HepG2 (cell line): ENCODE results near the gene C22orf15. TPM values are rescaled to one million over a fixed set of nuclear protein-coding genes. Genes with fewer than 3 reads are reported as not detected.

Experiments used
- CHD2 ChIP-seq: IDR thresholded peaks from 2 replicates; pipeline ENCODE4 v1.6.1; 2011; ENCODE audit warnings: low read depth, low read length, improper control_type of control experiment
- HNRNPL ChIP-seq: fragments of 200-400 bp; formaldehyde crosslinking; IDR thresholded peaks from 2 replicates; pipeline ENCODE4 v1.6.1; 2017; ENCODE audit warnings: mild to moderate bottlenecking, low read depth, low read length
- HNRNPLL ChIP-seq: fragments of 200-400 bp; formaldehyde crosslinking; IDR thresholded peaks from 2 replicates; pipeline ENCODE4 v1.6.1; 2017; ENCODE audit warnings: mild to moderate bottlenecking, low read depth, low read length; ENCODE audit not compliant: poor library complexity, severe bottlenecking
- KDM5B ChIP-seq: sonication (generic); formaldehyde crosslinking; IDR thresholded peaks from 2 replicates; pipeline ENCODE4 v1.4.0; 2020; ENCODE audit warnings: missing genetic modification reagents, mild to moderate bottlenecking, borderline replicate concordance
- MXI1 ChIP-seq: IDR thresholded peaks from 3 replicates; pipeline ENCODE4 v1.6.1; 2012; ENCODE audit warnings: low read depth, low read length, inconsistent platforms, borderline replicate concordance
- RAD21 ChIP-seq: fragments of 450-650 bp; formaldehyde crosslinking; IDR thresholded peaks from 2 replicates; pipeline ENCODE4 v1.5.0; 2020; ENCODE audit warnings: mild to moderate bottlenecking
- SRSF1 ChIP-seq: fragments of 200-400 bp; formaldehyde crosslinking; optimal IDR thresholded peaks from 2 replicates; pipeline ENCODE3; 2017; ENCODE audit warnings: mild to moderate bottlenecking, low read depth, low read length, moderate library complexity
- TAF1 ChIP-seq: sonication (generic); formaldehyde crosslinking; IDR thresholded peaks from 2 replicates; pipeline ENCODE4 v1.4.0; 2020; ENCODE audit warnings: missing genetic modification reagents
- TCF7 ChIP-seq: sonication (generic); IDR thresholded peaks from 2 replicates; pipeline ENCODE4 v1.6.1; 2016; ENCODE audit warnings: antibody characterized with exemption, low read depth
- YEATS4 ChIP-seq: sonication (generic); formaldehyde crosslinking; IDR thresholded peaks from 2 replicates; pipeline ENCODE4 v1.4.0; 2020; ENCODE audit warnings: missing genetic modification reagents, borderline replicate concordance
- ZNF333 ChIP-seq: sonication (generic); formaldehyde crosslinking; IDR thresholded peaks from 2 replicates; pipeline ENCODE4 v1.4.0; 2020; ENCODE audit warnings: mild to moderate bottlenecking, missing genetic modification reagents, borderline replicate concordance
- ZNF430 ChIP-seq: sonication (generic); formaldehyde crosslinking; IDR thresholded peaks from 2 replicates; pipeline ENCODE4 v1.9.0; 2021; ENCODE audit warnings: mild to moderate bottlenecking, missing genetic modification reagents
- ZNF546 ChIP-seq: sonication (generic); formaldehyde crosslinking; conservative IDR thresholded peaks from 2 replicates; pipeline ENCODE4 v1.8.1; 2023; ENCODE audit warnings: mild to moderate bottlenecking, missing genetic modification reagents
- ZNF563 ChIP-seq: sonication (generic); formaldehyde crosslinking; IDR thresholded peaks from 2 replicates; pipeline ENCODE4 v1.8.0; 2022; ENCODE audit warnings: mild to moderate bottlenecking, moderate library complexity, missing genetic modification reagents
- ZNF740 ChIP-seq: sonication (generic); formaldehyde crosslinking; IDR thresholded peaks from 2 replicates; pipeline ENCODE4 v1.4.0; 2020; ENCODE audit warnings: missing genetic modification reagents
- ZNF792 ChIP-seq: IDR thresholded peaks from 2 replicates; pipeline ENCODE4 v1.6.1; 2016
- polyA plus RNA-seq, 8 experiments: library from polyadenylated mRNA; depleted of rRNA in 3 of 8; stranded (reverse) in 7 of 8; unstranded in 1 of 8; fragments of >200 nt; fragmentation: Illumina TruSeq in 4 of 8; extraction: Trizol in 4 of 8; gene quantifications; 2 replicates each; pipeline versions ENCODE4 v1.2.1 to v1.2.3, GENCODE V29; 2011 to 2016; ENCODE audit warnings: low read depth in 4 of 8, missing spikeins in 1 of 8, mixed read lengths in 1 of 8; ENCODE audit not compliant: insufficient read depth in 1 of 8
- total RNA-seq, 5 experiments: library from RNA; depleted of rRNA; stranded (reverse); fragments of >200 nt; fragmentation: Illumina TruSeq; extraction: Trizol; gene quantifications; 2 replicates each; pipeline ENCODE4 v1.2.3, GENCODE V29; 2016; ENCODE audit warnings: low read depth in 1 of 5
- TF ChIP-seq, protein P1 (sequence below): sonication (generic); formaldehyde crosslinking; IDR thresholded peaks from 2 replicates; pipeline ENCODE4 v1.8.1; 2023; ENCODE audit warnings: mild to moderate bottlenecking, inconsistent platforms, moderate library complexity, missing genetic modification reagents, borderline replicate concordance
- TF ChIP-seq, protein P2 (sequence below): sonication (generic); formaldehyde crosslinking; IDR thresholded peaks from 2 replicates; pipeline ENCODE4 v1.4.0; 2020; ENCODE audit warnings: missing genetic modification reagents
- TF ChIP-seq, protein P3 (sequence below): fragments of 450-650 bp; IDR thresholded peaks from 2 replicates; pipeline ENCODE4 v1.6.1; 2017; ENCODE audit warnings: mild to moderate bottlenecking
- TF ChIP-seq, protein P4 (sequence below): sonication (generic); formaldehyde crosslinking; IDR thresholded peaks from 2 replicates; pipeline ENCODE4 v1.4.0; 2020; ENCODE audit warnings: missing genetic modification reagents

Gene C22orf15
- total and polyA plus RNA-seq, 2 of the 13 experiments (the other 11 are each of a cell fraction or from before 2014, with no cell fraction given) = not detected

DNA sequence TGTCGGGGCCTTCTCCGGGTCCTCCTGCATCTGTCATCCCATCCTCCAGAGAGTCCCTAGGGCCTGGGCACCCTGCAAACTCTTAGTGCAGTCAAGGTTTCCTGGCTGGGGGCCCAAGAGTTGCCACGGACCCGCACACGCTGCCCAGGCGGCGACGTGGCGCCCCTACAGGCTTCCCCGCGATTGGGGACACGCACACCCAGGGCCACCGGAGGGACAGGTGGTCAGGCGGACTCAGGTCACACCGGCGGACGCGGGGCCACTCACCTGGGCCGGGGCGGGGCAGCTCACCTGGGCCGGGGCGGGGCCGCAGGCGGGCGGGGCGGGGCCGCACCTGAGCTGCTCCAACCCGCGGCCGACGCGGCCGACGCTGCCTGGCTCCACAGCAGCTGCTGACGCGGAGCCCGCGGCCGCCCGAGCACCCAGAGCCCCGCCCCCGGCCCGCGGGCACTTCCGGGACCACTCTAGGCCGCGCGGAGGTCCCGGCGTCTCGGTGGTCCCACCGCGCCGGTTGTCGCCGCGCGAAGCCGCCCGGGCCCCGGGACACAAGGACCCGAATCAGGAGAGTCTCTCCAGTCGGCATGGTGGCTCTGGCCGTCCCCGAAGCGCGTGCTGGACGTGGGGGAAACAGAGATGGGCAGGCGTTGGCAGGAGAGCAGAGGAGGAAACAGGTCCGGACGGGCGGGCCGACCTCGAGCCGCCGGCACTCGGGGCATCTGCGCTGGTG is 11.9 kb upstream of the C22orf15 start, which contains the start of gene ZNF70 (continued):
- TF ChIP-seq SRSF1 = peak; percentile 58
- TF ChIP-seq ZNF740 (CRISPR knock-in tag) = no peak
- TF ChIP-seq RAD21 (CRISPR knock-in tag) = peak; percentile 29; the same call in 1 of the 2 replicates
- peak; percentile 85 for TF ChIP-seq YEATS4 (CRISPR knock-in tag)
- TF ChIP-seq, protein P1, sequence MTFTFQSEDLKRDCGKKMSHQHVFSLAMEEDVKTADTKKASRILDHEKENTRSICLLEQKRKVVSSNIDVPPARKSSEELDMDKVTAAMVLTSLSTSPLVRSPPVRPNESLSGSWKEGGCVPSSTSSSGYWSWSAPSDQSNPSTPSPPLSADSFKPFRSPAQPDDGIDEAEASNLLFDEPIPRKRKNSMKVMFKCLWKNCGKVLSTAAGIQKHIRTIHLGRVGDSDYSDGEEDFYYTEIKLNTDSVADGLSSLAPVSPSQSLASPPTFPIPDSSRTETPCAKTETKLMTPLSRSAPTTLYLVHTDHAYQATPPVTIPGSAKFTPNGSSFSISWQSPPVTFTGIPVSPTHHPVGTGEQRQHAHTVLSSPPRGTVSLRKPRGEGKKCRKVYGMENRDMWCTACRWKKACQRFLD (CRISPR knock-in tag) = peak; percentile 54; the same call in 1 of the 2 replicates
- TF ChIP-seq ZNF430 (CRISPR knock-in tag) = 0 out of 2 replicates have a peak, but pooled peaks have one; percentile 17
- no peak for TF ChIP-seq TCF7
- TF ChIP-seq ZNF563 = peak; percentile 55; the same call in 1 of the 2 replicates
- TF ChIP-seq, protein P2, sequence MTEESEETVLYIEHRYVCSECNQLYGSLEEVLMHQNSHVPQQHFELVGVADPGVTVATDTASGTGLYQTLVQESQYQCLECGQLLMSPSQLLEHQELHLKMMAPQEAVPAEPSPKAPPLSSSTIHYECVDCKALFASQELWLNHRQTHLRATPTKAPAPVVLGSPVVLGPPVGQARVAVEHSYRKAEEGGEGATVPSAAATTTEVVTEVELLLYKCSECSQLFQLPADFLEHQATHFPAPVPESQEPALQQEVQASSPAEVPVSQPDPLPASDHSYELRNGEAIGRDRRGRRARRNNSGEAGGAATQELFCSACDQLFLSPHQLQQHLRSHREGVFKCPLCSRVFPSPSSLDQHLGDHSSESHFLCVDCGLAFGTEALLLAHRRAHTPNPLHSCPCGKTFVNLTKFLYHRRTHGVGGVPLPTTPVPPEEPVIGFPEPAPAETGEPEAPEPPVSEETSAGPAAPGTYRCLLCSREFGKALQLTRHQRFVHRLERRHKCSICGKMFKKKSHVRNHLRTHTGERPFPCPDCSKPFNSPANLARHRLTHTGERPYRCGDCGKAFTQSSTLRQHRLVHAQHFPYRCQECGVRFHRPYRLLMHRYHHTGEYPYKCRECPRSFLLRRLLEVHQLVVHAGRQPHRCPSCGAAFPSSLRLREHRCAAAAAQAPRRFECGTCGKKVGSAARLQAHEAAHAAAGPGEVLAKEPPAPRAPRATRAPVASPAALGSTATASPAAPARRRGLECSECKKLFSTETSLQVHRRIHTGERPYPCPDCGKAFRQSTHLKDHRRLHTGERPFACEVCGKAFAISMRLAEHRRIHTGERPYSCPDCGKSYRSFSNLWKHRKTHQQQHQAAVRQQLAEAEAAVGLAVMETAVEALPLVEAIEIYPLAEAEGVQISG = peak; percentile 99
- TF ChIP-seq ZNF546 (CRISPR knock-in tag) = peak; percentile 78; the same call in 1 of the 2 replicates
- peak; percentile 59 for TF ChIP-seq TAF1 (CRISPR knock-in tag)
- no peak for TF ChIP-seq ZNF333
- TF ChIP-seq, protein P3, sequence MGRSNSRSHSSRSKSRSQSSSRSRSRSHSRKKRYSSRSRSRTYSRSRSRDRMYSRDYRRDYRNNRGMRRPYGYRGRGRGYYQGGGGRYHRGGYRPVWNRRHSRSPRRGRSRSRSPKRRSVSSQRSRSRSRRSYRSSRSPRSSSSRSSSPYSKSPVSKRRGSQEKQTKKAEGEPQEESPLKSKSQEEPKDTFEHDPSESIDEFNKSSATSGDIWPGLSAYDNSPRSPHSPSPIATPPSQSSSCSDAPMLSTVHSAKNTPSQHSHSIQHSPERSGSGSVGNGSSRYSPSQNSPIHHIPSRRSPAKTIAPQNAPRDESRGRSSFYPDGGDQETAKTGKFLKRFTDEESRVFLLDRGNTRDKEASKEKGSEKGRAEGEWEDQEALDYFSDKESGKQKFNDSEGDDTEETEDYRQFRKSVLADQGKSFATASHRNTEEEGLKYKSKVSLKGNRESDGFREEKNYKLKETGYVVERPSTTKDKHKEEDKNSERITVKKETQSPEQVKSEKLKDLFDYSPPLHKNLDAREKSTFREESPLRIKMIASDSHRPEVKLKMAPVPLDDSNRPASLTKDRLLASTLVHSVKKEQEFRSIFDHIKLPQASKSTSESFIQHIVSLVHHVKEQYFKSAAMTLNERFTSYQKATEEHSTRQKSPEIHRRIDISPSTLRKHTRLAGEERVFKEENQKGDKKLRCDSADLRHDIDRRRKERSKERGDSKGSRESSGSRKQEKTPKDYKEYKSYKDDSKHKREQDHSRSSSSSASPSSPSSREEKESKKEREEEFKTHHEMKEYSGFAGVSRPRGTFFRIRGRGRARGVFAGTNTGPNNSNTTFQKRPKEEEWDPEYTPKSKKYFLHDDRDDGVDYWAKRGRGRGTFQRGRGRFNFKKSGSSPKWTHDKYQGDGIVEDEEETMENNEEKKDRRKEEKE = no peak
- TF ChIP-seq HNRNPL = no peak
- TF ChIP-seq KDM5B (CRISPR knock-in tag) = peak; percentile 67; the same call in 1 of the 2 replicates
- TF ChIP-seq HNRNPLL = peak; percentile 22
- no peak for TF ChIP-seq CHD2
- no peak for TF ChIP-seq ZNF792 (CRISPR knock-in tag)
- peak; percentile 69; the same call in 1 of the 3 replicates for TF ChIP-seq MXI1
- TF ChIP-seq, protein P4, sequence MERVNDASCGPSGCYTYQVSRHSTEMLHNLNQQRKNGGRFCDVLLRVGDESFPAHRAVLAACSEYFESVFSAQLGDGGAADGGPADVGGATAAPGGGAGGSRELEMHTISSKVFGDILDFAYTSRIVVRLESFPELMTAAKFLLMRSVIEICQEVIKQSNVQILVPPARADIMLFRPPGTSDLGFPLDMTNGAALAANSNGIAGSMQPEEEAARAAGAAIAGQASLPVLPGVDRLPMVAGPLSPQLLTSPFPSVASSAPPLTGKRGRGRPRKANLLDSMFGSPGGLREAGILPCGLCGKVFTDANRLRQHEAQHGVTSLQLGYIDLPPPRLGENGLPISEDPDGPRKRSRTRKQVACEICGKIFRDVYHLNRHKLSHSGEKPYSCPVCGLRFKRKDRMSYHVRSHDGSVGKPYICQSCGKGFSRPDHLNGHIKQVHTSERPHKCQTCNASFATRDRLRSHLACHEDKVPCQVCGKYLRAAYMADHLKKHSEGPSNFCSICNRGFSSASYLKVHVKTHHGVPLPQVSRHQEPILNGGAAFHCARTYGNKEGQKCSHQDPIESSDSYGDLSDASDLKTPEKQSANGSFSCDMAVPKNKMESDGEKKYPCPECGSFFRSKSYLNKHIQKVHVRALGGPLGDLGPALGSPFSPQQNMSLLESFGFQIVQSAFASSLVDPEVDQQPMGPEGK = peak; percentile 32; the same call in 1 of the 2 replicates
